Measurements from ENCODE around the gene CCDC91. TPM values are rescaled to one million over a fixed set of nuclear protein-coding genes. Genes with fewer than 3 reads are reported as not detected.

Gene CCDC91
- total and polyA plus RNA-seq, 11 donors: 24.9 to 62.1 (median 51.8) TPM

GRCh38 chr12:28500373-28501024 lies 310.2 kb downstream of the CCDC91 start:
- TF ChIP-seq CTCF (IDR thresholded peaks at IDR 0.05) (no peak), POLR2A (IDR thresholded peaks at IDR 0.05) (no peak)
- intact Hi-C loops (cut with DNase I): no loop called here
- peaks cover 0 to 7% (median 0%) of the 10 kb centered on the region in 12 donors for H3K9me3 ChIP-seq
- no peaks in the 10 kb centered on the region for H3K36me3 ChIP-seq
- no peak overlapping the region for H3K4me3 ChIP-seq
- no peaks in the 10 kb centered on the region for H3K27me3 ChIP-seq
- ATAC-seq (no peak), DNase-seq (no peak)
- WGBS, 4 donors: 86 to 96% (median 88%) methylated on average over 1 of the region's 1 CpG
- H3K27ac ChIP-seq: no peak overlapping the region
- no peaks in the 10 kb centered on the region for H3K4me1 ChIP-seq

- H3K27ac ChIP-seq: no peak overlapping the region
- intact Hi-C loops (cut with DNase I): no loop called here
- H3K36me3 ChIP-seq: no peaks in the 10 kb centered on the region
- H3K4me1 ChIP-seq: peaks cover 0 to 21% (median 0%) of the 10 kb centered on the region in 12 donors
- TF ChIP-seq POLR2A (IDR thresholded peaks at IDR 0.05): no peak
- TF ChIP-seq CTCF (IDR thresholded peaks at IDR 0.05): no peak
- H3K4me3 ChIP-seq: no peak overlapping the region
- H3K9me3 ChIP-seq: no peaks in the 10 kb centered on the region
- DNase-seq (no peak), ATAC-seq (no peak)
- no peaks in the 10 kb centered on the region for H3K27me3 ChIP-seq
Observed at GRCh38 chr12:28506271-28506670, 316.0 kb downstream of the CCDC91 start.

GRCh38 chr12:28507033-28507432 lies 316.8 kb downstream of the CCDC91 start:
- TF ChIP-seq POLR2A (IDR thresholded peaks at IDR 0.05) (no peak), CTCF (IDR thresholded peaks at IDR 0.05) (no peak)
- H3K36me3 ChIP-seq: no peaks in the 10 kb centered on the region
- intact Hi-C loops (cut with DNase I): no loop called here

GRCh38 chr12:28507867-28508266 lies 317.6 kb downstream of the CCDC91 start:
- DNase-seq (no peak), ATAC-seq (no peak)
- Histone ChIP-seq H3K9me3 (peaks cover 0 to 6% (median 0%) of the 10 kb centered on the region in 12 donors), H3K27ac (no peak overlapping the region), H3K27me3 (no peaks in the 10 kb centered on the region), H3K4me3 (no peak overlapping the region), H3K36me3 (no peaks in the 10 kb centered on the region), H3K4me1 (peaks cover 0 to 21% (median 0%) of the 10 kb centered on the region in 12 donors)
- TF ChIP-seq CTCF (IDR thresholded peaks at IDR 0.05): no peak
- no peak for TF ChIP-seq POLR2A (IDR thresholded peaks at IDR 0.05)
- WGBS, 4 donors: 90 to 96% (median 95%) methylated on average over 3 of the region's 3 CpGs
- intact Hi-C loops (cut with DNase I): no loop called here

More at GRCh38 chr12:28507033-28507432, 316.8 kb downstream of the CCDC91 start:
- no peak for DNase-seq
- H3K9me3 ChIP-seq: no peaks in the 10 kb centered on the region
- H3K27me3 ChIP-seq: no peaks in the 10 kb centered on the region
- no peak overlapping the region for H3K27ac ChIP-seq
- H3K4me1 ChIP-seq: peaks cover 0 to 21% (median 0%) of the 10 kb centered on the region in 12 donors
- no peak for ATAC-seq
- no peak overlapping the region for H3K4me3 ChIP-seq
